Gastrocnemius medialis (tissue), 4 donors: Measurements from ENCODE around the gene CUTC. TPM values are rescaled to one million over a fixed set of nuclear protein-coding genes. Genes with fewer than 3 reads are reported as not detected.

Experiments used
- ATAC-seq, 2 donors: fragments of 150-250 bp; one replicate each; pipeline ENCODE4 v1.9.1; 2016
- DNase-seq, 2 donors: peaks; one replicate each; pipeline ENCODE4 v3.0.0-alpha.2; 2019
- H3K27ac ChIP-seq, 4 donors: fragments of 200-600 bp; sonication (generic); 1 replicate in 1 of 4; 2 replicates in 3 of 4; pipeline ENCODE4 v1.5.1; 2016 to 2018; ENCODE audit warnings: mild to moderate bottlenecking in 2 of 4, moderate library complexity in 1 of 4
- H3K27me3 ChIP-seq, 3 donors: fragments of 200-600 bp; sonication (generic) in 2 of 3; 1 replicate in 1 of 3; 2 replicates in 2 of 3; pipeline versions ENCODE4 v1.5.1 to v1.6.0; 2016 to 2019; ENCODE audit warnings: mild to moderate bottlenecking in 1 of 3, moderate library complexity in 1 of 3
- H3K36me3 ChIP-seq, 2 donors: fragments of 200-600 bp; sonication (generic) in 1 of 2; one replicate each; pipeline ENCODE4 v1.5.1; 2017 to 2018
- H3K4me1 ChIP-seq, 2 donors: fragments of 200-600 bp; sonication (generic) in 1 of 2; one replicate each; pipeline ENCODE4 v1.5.1; 2016 to 2017; ENCODE audit warnings: mild to moderate bottlenecking in 2 of 2
- H3K4me3 ChIP-seq, 4 donors: fragments of 200-600 bp; sonication (generic) in 3 of 4; 1 replicate in 1 of 4; 2 replicates in 3 of 4; pipeline ENCODE4 v1.5.1; 2016 to 2019; ENCODE audit warnings: mild to moderate bottlenecking in 2 of 4
- H3K9me3 ChIP-seq, 3 donors: fragments of 200-600 bp; sonication (generic) in 2 of 3; 1 replicate in 1 of 3; 2 replicates in 2 of 3; pipeline ENCODE4 v1.5.1; 2016 to 2019
- POLR2A ChIP-seq, 2 donors: fragments of 450-650 bp; IDR thresholded peaks; one replicate each; pipeline ENCODE4 v1.6.1; 2017; ENCODE audit warnings: antibody characterized with exemption in 2 of 2, mild to moderate bottlenecking in 2 of 2, moderate library complexity in 2 of 2
- in situ Hi-C, 4 donors: fragments of 200-750 bp; cut with MboI; loops; one replicate each; pipeline versions ENCODE4 v1.15.0 to v1.8.0; 2017; ENCODE audit warnings: low sequenced_read_pairs in 4 of 4
- intact Hi-C: fragments of 100-400 bp; cut with DNase I; formaldehyde crosslinking; loops from one replicate; pipeline ENCODE4 v1.15.1; 2023; ENCODE audit warnings: low total_unique reads
- total RNA-seq, 4 donors: library from RNA; depleted of rRNA; stranded (reverse); fragments of >200 nt; gene quantifications; one replicate each; pipeline versions ENCODE4 v1.1.0 to v1.2.3, GENCODE V29; 2016
- TF ChIP-seq, protein P1 (sequence below), 5 experiments: fragments of 450-650 bp in 3 of 5; fragments of 200-600 bp in 2 of 5; sonication (generic) in 2 of 5; IDR thresholded peaks in 4 of 5; conservative IDR thresholded peaks in 1 of 5; 1 replicate in 4 of 5; 2 replicates in 1 of 5; pipeline ENCODE4 v1.5.1; 2016 to 2019; ENCODE audit warnings: antibody characterized with exemption in 5 of 5, mild to moderate bottlenecking in 3 of 5, moderate library complexity in 3 of 5

Gene CUTC
- total RNA-seq, 4 donors from 2014 or later = 85.2 to 172 (median 126) TPM

DNA sequence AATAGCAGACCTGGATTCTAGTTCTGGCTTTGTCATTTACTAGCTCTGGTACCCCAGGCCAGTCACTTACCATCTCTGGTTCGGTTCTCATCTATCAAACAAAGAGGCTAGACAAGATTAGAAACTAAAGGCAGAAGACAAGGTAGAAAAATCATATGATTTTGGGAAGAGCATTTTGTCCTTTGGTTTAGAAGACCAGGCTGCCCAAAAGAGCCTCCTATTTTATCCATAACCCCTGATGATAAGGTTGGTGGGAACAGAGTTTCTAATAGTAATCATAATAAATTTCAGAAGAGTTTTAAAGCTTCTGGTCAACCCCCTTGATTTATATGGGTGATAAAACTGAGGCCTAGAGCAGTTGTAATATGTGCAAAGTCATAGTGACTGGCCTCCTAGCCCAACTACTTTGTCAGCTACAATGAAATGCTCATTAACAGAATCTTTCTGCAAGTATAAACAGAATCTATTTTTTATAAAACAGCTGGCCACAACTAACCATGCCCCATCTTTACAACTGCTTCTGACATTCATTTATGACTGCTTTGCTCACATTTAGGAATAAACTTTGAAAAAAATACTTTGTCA is 23.5 kb upstream of the CUTC start:
- H3K4me1 ChIP-seq = no peaks in the 10 kb centered on the region
- DNase-seq (no peak), ATAC-seq (no peak)
- H3K36me3 ChIP-seq = peaks cover 0 to 13% of the 10 kb centered on the region in 2 donors
- H3K27me3 ChIP-seq = no peaks in the 10 kb centered on the region
- in situ Hi-C loops (loop anchor here in 2 of 4 donors (25.0 kb wide), 1 partner anchor 271 kb away; the partner anchor contains the start of gene GOT1 (in 2 of the 2)), intact Hi-C loops (loop anchor here (5.0 kb wide), 1 partner anchor 316 kb away; no protein-coding TSS in a partner anchor)
- no peak overlapping the region for H3K4me3 ChIP-seq
- no peaks in the 10 kb centered on the region for H3K9me3 ChIP-seq
- H3K27ac ChIP-seq = peak overlapping the region in 1 of 4 donors; percentile 36
- TF ChIP-seq, protein P1, sequence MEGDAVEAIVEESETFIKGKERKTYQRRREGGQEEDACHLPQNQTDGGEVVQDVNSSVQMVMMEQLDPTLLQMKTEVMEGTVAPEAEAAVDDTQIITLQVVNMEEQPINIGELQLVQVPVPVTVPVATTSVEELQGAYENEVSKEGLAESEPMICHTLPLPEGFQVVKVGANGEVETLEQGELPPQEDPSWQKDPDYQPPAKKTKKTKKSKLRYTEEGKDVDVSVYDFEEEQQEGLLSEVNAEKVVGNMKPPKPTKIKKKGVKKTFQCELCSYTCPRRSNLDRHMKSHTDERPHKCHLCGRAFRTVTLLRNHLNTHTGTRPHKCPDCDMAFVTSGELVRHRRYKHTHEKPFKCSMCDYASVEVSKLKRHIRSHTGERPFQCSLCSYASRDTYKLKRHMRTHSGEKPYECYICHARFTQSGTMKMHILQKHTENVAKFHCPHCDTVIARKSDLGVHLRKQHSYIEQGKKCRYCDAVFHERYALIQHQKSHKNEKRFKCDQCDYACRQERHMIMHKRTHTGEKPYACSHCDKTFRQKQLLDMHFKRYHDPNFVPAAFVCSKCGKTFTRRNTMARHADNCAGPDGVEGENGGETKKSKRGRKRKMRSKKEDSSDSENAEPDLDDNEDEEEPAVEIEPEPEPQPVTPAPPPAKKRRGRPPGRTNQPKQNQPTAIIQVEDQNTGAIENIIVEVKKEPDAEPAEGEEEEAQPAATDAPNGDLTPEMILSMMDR (IDR thresholded peaks at IDR 0.05 in 4 of 5, conservative IDR thresholded peaks at IDR 0.05 in 1 of 5) = no peak
- no peak for TF ChIP-seq POLR2A (IDR thresholded peaks at IDR 0.05)

DNA sequence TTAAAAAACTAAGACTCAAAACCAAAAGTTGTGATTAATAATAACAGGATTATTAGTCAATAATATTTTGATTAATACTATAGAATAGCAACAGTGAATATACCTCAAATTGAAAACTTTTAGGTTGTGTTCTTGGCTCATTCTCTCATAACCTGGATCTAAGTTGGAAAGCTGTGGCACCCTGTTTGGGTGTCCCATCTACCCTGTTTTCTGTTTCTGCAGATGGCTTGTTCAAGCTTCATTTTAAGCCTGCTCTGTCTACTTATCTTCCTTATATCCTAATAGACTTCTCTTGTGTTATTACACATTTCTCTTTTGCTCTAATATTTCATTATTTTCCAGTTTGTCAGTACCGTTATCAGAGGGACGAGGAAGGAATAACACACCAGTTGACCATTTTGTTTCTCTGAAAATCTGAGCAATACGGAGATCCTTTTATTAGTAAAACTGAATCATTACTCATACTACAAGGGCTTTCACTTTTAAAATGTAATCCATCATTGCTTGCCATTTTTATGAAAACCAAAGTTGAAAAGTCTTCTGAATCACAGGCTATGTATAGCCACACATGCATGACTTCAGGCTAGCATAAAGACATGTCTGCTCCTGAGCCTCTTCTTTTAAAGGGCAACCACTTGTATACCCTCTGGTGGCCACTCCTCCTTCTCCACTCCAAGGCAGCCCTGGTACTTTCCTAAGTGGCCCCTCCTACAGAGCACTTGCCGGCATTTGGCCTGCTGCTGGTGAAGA is 22.4 kb upstream of the CUTC start:
- H3K27ac ChIP-seq = peak overlapping the region in 1 of 4 donors; percentile 36
- intact Hi-C loops = loop anchor here (2.0 to 5.0 kb wide), 4 partner anchors 97 to 317 kb away; partner anchors contain the start of gene GOT1
- H3K9me3 ChIP-seq = no peaks in the 10 kb centered on the region
- no peaks in the 10 kb centered on the region for H3K4me1 ChIP-seq
- DNase-seq = no peak
- H3K36me3 ChIP-seq = peaks cover 0 to 14% of the 10 kb centered on the region in 2 donors
- no peak overlapping the region for H3K4me3 ChIP-seq
- ATAC-seq = peak in 1 of 2 donors; percentile 68
- in situ Hi-C loops = loop anchor here in 3 of 4 donors (10.0 to 25.0 kb wide), 2 partner anchors 95 to 272 kb away; partner anchors contain the start of gene GOT1 (in 2 of the 3)
- no peaks in the 10 kb centered on the region for H3K27me3 ChIP-seq
- TF ChIP-seq, protein P1 (IDR thresholded peaks at IDR 0.05 in 4 of 5, conservative IDR thresholded peaks at IDR 0.05 in 1 of 5) = no peak
- no peak for TF ChIP-seq POLR2A (IDR thresholded peaks at IDR 0.05)

DNA sequence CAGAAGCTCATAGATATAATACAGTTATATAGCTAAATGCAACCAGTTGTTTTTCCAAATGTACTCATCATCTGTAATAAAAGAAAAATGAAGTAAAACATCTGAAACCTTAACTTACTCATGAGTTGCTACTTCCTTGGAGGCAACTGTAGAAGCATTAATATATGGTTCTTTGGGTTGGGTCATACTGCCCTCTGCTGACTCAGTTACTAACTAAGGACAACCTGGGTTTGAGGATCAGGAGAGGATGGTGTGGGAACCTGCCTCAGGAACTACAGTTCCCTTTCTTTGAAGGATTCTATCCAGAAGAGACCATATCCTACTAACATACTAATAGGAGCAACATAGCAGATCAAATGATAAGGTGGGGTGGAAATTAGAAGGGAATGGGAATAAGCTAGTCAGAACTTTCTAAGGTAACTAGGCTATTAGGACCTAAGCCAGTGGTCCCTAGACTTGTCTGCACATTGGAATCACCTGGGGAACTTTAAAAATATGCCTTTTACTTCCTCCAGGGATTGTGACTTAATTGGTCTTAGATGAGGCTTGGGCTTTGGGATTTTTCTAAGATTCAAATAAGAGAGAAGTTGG is 20.8 kb upstream of the CUTC start:
- in situ Hi-C loops (loop anchor here in 3 of 4 donors (10.0 to 25.0 kb wide), 2 partner anchors 96 to 274 kb away; partner anchors contain the start of gene GOT1 (in 2 of the 3)), intact Hi-C loops (loop anchor here (2.0 to 5.0 kb wide), 3 partner anchors 99 to 279 kb away; partner anchors contain the start of gene GOT1)
- Histone ChIP-seq H3K4me3 (no peak overlapping the region), H3K27ac (no peak overlapping the region), H3K36me3 (peaks cover 0 to 28% of the 10 kb centered on the region in 2 donors), H3K9me3 (no peaks in the 10 kb centered on the region), H3K4me1 (no peaks in the 10 kb centered on the region), H3K27me3 (no peaks in the 10 kb centered on the region)
- DNase-seq = no peak
- peak; percentile 54 to 75 for ATAC-seq
- TF ChIP-seq POLR2A (IDR thresholded peaks at IDR 0.05) = no peak
- TF ChIP-seq, protein P1 (IDR thresholded peaks at IDR 0.05 in 4 of 5, conservative IDR thresholded peaks at IDR 0.05 in 1 of 5) = peak in 3 of 5 experiments; percentile 25 to 52 (median 34)

DNA sequence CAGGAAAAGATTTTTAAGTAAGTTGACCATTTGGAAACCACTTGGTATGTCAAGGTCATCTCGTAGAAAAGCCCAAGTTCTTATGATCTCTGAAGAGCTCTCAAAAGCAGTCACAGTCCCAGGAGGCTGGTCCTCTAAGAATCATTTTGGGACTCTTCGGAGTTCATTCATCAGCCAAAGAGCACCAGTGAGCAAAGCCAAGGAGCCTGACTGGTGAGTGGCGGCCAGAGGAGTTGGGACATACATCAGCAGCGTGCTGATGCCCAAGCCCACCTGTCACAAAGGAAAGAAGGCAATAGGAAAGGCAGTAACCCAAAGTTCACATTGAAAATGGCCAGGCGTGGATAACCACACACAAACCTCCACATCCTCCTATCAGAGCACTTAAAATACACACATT is 17.6 kb upstream of the CUTC start:
- DNase-seq (no peak), ATAC-seq (no peak)
- H3K4me3 ChIP-seq = no peak overlapping the region
- intact Hi-C loops = loop anchor here (5.0 kb wide), 2 partner anchors 102 to 282 kb away; partner anchors contain the start of gene GOT1
- TF ChIP-seq, protein P1 (IDR thresholded peaks at IDR 0.05 in 4 of 5, conservative IDR thresholded peaks at IDR 0.05 in 1 of 5) = no peak
- no peak for TF ChIP-seq POLR2A (IDR thresholded peaks at IDR 0.05)
- no peak overlapping the region for H3K27ac ChIP-seq
- no peaks in the 10 kb centered on the region for H3K27me3 ChIP-seq
- peaks cover 0 to 56% of the 10 kb centered on the region in 2 donors for H3K36me3 ChIP-seq
- no peaks in the 10 kb centered on the region for H3K9me3 ChIP-seq
- in situ Hi-C loops = loop anchor here in 3 of 4 donors (10.0 to 25.0 kb wide), 2 partner anchors 100 to 277 kb away; partner anchors contain the start of gene GOT1 (in 2 of the 3)
- no peaks in the 10 kb centered on the region for H3K4me1 ChIP-seq
